GM21515 (cell line): Measurements from ENCODE around the gene MED23.

Source experiments
- ATAC-seq: cut with Tn5 transposase; IDR thresholded peaks from one replicate; pipeline ENCODE4 v1.9.1; 2021; ENCODE audit not compliant: unreplicated experiment

Gene MED23

GRCh38 chr6:131640576-131640975 is 12.5 kb upstream of the MED23 start:
- ATAC-seq: no peak

- no peak for ATAC-seq
These were observed 12.1 kb upstream of the MED23 start for GRCh38 chr6:131640100-131640499.

- ATAC-seq: no peak
These were observed 10.0 kb upstream of the MED23 start for GRCh38 chr6:131638013-131638412.

GRCh38 chr6:131636880-131637792 is 9.1 kb upstream of the MED23 start, which contains the start of gene ENPP3:
Gene ENPP3, plus strand, starts transcription at chr6:131637302. Its CDS starts 83 bp downstream, at chr6:131637385.
- ATAC-seq: no peak

GRCh38 chr6:131635384-131636340 is 7.6 kb upstream of the MED23 start:
- ATAC-seq: peak; percentile 64

- no peak for ATAC-seq
These were observed 3.7 kb upstream of the MED23 start for GRCh38 chr6:131631625-131632289.

GRCh38 chr6:131629651-131630050 is 1.6 kb upstream of the MED23 start:
- no peak for ATAC-seq

GRCh38 chr6:131628726-131629125 is 684 bp upstream of the MED23 start:
- no peak for ATAC-seq

- ATAC-seq: no peak
These were observed 12.8 kb downstream of the MED23 start for GRCh38 chr6:131615275-131615674.

GRCh38 chr6:131613296-131613925 is 14.6 kb downstream of the MED23 start:
- ATAC-seq: no peak

GRCh38 chr6:131602781-131603312 is 25.2 kb downstream of the MED23 start:
- no peak for ATAC-seq

- no peak for ATAC-seq
These were observed 27.3 kb downstream of the MED23 start for GRCh38 chr6:131600716-131601115.

- no peak for ATAC-seq
These were observed 30.6 kb downstream of the MED23 start for GRCh38 chr6:131597446-131597845.

- no peak for ATAC-seq
These were observed 34.0 kb downstream of the MED23 start for GRCh38 chr6:131594074-131594473.

GRCh38 chr6:131592935-131593334 is 35.1 kb downstream of the MED23 start:
- ATAC-seq: no peak

GRCh38 chr6:131588643-131589042 is 39.4 kb downstream of the MED23 start:
- ATAC-seq: no peak

- no peak for ATAC-seq
These were observed 40.1 kb downstream of the MED23 start for GRCh38 chr6:131587909-131588308.

GRCh38 chr6:131586543-131586942 is 41.5 kb downstream of the MED23 start:
- ATAC-seq: no peak

GRCh38 chr6:131581523-131581922 is 46.5 kb downstream of the MED23 start:
- ATAC-seq: no peak

GRCh38 chr6:131575834-131576478 is 52.1 kb downstream of the MED23 start:
- no peak for ATAC-seq
